Activated CD4-positive, CD25-positive, alpha-beta regulatory T cell treated with anti-CD3 and anti-CD28 coated beads, Interleukin-2, amount 50 U/mL, for 16 hours (primary cell): ENCODE data around the gene B4GALNT3.

Source experiments
- DNase-seq: peaks from one replicate; pipeline ENCODE4 v3.0.0-alpha.2; 2020; ENCODE audit warnings: low read depth, low spot score

Gene B4GALNT3

DNA sequence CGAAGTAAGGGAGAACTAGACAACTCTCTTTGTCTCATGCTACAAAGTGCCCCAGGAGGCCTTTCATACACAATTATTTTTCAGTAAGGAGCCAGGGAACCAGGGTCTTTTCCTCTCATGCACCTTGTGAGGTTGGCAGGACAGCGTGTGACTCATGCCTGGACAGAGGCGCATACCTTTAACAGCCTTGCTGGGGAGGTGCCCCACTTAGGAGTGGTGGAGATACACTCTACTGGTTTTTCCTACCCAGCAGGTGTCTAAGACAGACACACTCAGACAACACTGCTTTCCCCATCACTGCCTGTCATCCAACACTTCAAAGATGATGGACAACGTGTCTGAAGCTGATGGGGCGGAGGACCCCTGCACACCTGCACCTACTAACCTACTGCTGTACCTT lies 49.1 kb downstream of the B4GALNT3 start:
- no peak for DNase-seq

DNA sequence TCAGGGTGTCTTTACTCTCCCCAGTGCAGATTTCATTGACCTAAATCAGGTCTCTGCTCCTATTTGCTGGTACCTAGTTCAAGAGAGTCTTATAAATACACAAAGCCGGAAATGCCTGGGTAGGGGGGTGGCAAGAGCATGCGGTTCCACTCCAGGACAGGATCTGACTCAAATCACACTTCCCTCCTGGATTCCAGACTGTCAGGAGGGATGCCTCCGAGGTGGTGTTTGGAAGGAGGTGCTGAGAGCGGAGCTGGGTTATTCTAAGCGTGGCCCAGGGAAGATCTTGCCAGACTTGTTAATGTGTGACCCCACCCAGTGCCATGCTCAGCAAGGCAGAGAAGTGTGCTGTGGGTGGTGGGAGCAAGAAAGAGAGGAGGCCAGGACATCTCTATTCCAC lies 49.8 kb downstream of the B4GALNT3 start:
- DNase-seq = no peak

DNA sequence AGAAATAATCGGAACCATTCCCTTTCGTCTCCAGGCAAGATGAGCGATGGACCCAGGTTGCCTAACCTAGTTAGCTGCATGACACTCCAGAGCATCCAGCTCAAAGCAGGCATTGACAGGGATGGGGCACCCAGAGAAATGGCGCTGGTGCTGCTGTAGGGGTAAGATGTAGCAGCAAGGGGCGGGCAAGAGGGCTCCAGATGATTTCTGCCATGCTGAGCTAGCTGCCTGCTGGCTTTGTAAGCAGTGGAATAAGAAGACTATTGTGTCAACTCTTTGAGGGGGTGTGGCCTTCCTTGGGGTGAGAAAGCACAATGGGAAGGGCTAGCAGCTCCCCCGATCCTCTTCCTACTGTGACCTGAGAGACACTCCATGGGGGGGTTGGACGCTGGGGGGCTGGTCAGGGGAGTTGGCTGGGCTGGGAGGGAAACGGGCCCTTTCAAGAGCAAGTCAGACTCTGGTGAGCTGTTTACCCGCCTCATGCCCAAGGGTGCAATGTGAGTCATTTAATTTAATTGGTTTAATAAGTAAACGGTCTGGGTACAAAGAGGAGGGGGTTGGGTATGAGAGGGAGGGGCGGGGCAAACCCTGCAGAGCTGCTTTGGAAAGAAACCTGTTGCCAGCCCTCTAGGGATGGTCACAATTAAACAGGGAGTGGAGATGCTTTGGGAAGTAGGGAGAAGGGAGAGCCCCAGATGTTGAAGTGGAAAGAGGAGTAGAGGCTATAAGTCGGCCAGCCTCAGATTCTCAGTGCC lies 50.5 kb downstream of the B4GALNT3 start:
- DNase-seq = no peak

DNA sequence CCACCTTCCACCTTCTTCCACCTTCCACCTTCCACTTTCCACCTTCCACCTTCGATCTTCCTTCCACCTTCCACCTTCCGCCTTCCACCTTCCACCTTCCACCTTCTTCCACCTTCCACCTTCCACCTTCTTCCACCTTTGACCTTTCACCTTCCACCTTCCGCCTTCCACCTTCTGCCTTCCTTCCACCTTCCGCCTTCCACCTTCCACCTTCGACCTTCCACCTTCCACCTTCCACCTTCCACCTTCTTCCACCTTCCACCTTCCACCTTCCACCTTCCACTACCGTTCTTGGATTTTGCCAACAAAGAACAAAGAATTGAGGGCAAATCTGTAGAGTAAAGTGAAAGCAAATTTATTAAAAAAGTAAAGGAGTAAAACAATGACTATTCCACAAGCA lies 53.2 kb downstream of the B4GALNT3 start:
- no peak for DNase-seq

DNA sequence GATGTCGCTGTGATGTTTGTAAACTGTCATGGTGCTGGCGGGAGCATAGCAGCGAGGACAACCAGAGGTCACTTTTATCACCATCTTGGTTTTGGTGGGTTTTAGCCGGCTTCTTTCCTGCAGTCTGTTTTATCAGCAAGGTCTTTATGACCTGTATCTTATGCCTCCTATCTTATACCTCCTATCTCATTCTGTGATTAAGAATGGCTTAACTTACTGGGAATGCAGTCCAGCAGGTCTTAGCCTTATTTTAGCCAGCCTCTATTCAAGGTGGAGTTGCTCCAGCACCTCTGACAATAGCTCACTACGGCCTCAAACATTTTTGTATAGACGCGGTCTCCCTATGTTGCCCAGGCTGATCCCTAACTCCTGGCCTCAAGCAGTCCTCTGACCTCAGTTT lies 53.7 kb downstream of the B4GALNT3 start:
- no peak for DNase-seq

DNA sequence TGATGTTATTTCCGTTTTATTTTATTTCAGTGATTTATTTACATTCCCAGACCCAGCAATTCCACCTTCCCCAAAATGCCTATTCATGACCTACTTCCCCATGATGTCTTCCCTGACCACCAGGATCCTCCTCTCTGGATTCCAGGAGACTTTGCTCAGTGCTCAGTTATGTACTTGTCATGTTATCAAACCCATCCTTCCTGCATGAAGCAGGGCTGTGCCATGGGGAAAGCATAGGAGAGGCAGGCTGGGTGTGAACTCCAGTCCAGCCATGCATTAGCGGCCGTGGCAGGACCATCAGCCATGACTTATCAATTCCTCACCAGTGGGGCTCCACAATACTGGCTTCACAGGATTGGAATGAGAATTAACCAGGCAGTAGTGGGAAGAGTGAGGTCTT lies 57.8 kb downstream of the B4GALNT3 start:
- no peak for DNase-seq

DNA sequence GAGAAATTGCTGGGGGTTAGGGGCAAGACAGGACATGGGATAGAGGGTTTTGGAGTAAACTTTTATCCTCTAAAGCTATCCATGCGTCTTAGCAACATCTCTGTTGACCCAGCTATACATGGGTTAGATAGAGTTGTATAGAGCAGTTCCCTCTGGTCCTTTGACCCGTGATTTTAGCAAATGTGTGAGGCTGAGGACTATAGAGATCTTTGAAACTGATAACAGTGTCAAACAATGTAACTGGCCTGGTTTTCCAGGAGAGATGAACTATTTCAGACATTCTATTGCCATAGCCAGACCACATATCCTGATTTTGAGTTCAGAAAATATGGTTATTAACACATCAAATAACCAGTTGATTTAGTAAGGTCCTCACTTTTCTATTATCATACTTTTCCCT lies 60.4 kb downstream of the B4GALNT3 start:
- no peak for DNase-seq

DNA sequence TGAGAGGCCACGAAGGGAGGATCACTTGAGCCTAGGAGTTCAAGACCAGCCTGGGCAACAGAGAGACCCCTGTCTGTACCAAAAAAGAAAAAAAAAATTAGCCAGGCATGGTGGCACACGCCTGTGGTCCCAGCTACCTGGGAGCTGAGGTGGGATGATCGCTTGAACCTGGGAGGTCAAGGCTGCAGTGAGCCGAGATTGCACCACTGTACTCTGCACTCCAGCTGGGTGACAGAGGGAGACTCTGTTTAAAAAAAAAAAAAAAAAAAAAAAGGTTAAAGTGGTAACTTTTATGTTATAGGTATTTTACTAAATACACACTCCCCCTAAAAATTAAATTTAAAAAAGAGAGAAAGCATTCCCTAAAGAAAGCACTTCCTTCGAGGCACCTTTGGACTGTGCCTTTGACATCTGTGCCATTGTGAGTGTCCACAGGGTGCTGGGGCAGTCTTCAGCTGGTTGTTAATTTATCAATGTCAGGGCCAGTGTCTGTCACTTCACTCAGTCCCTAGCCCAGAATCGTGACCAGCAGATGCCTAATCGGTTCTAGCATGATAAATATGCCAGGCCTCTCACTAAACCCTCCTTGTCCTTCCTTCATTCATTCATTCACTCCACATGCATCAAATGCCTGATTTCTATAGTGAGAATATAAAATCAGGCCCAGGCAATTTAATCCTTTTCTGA lies 63.1 kb downstream of the B4GALNT3 start:
- DNase-seq = no peak

DNA sequence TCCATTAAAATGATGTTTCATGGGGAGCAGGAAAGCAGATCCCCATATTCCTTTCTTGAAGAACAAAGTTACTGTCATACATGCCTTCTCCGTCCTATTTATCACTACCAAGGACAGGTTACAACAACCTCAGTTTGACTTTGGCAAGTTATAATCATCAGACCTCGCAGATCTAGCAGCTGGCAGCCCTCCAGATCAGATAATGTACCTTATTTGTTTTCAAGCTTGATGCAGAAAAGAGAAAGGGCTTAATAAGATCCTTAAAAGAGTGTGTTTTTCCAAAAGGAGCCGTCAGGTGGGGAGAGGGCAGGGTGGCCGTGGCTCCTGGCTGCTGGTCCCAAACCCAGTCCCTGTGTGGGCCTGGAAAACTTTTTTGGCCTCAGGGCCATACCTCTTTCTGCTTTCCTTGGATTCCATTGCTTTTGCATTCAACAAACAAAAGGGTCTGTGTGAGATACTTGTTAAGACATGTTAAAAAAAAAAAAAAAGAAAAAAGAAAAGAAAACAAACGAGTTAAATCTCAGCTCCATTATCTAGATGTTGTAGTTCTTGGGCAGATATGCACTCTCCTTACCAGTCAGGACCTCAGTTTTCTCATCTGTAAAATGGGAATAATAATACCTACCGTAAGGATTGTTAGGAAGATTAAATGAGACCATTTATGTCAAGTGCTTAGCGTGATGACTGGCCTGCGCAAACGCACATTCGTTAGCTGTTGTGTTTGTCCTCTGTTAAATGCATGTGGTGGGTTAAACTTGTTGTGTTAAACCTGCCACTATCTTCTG lies 64.6 kb downstream of the B4GALNT3 start:
- no peak for DNase-seq

DNA sequence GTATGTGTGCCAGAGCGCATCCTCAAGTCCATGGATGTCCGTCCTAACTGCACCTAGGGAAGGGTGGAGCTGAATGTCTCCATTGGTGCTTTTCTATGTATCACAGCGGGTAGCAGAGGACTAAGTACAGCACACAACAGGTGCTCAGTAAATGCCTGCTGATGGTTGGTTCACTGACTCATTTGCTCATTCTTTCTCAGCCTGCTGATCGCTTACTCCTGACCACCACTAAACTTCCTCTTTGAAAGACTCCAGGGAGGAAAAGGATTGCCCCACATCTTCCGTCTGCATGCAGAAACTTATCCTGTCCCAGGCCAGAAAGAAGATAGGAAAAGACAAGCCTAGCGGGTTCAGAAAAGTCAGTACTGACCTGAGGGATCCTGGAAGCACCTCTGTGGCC lies 66.3 kb downstream of the B4GALNT3 start:
- DNase-seq = no peak

DNA sequence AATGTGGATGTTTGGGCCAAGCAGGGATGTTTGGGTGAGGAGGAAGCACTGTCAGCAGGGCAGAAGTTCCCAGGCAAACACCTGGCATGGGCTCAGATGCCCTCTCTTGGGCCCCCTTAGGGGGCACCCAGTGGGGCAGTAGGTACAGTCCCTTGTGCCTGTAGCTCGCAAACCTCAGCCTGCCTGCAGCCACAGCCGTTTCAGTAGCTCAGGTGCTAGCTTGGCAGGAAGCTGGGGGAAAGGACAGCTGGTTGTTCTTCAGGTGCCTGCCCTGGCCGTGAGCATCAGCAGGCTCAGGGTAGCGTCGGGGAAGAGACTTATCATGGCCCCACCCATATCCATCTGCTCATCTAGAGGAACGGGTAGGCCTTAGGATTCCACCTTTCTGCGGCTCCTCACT lies 67.5 kb downstream of the B4GALNT3 start:
- DNase-seq = no peak

DNA sequence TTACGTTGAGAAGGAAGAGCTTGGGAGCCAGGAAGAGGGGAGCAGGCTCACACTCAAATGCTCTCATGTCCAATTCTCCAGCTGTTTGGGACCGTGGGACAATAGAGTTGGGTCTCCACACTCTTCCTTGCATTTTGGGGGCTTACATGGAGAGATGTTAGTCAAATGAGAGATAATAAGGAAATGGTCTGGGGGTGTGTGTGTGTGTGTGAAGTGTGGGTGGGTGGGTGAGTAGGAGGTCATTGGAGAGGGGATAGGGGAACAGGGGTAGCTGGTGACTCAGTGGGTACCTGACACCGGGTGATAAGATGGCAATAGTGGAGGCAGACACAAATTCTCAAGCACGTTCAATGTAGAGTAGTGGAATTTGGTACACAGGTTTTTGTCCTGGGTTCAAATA lies 68.0 kb downstream of the B4GALNT3 start:
- DNase-seq = no peak

DNA sequence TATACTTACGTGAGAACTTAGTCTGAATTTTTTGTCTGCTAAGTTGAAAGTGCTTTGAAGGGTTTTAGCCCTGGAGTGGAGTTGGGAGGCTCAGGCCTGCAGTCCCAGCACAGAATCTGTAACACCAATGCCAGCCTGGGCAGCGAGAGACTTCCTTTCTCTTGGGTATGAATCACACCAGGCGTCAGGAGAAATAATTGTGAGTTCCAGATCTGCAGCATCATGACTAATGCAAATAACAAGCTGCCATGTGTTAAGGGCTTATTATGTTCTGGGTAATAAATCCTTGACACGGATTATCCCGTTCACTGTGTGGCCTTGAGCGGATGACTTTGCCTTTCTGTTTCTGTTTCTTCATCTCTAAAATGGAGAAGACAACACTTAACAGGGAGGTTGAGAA lies 70.6 kb downstream of the B4GALNT3 start:
- no peak for DNase-seq

DNA sequence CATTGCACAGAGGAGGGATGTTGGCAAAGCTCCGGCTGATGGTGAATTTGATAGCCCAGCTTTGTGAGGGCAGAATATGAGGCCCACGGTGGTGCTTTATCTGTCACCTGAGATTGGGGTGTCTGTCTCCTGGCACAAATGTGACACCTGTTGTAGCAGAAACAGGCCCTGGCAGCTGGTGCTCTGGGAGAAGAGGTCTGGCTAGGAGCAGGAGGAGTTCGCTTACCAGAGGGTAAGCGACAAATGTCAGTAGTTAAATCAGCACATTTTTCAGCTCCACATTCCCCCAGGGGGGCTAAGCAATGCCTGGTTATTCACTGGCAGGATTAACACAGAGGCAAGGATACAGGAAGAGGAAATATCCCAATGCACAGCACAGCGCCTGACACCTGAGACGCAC lies 71.1 kb downstream of the B4GALNT3 start:
- no peak for DNase-seq

DNA sequence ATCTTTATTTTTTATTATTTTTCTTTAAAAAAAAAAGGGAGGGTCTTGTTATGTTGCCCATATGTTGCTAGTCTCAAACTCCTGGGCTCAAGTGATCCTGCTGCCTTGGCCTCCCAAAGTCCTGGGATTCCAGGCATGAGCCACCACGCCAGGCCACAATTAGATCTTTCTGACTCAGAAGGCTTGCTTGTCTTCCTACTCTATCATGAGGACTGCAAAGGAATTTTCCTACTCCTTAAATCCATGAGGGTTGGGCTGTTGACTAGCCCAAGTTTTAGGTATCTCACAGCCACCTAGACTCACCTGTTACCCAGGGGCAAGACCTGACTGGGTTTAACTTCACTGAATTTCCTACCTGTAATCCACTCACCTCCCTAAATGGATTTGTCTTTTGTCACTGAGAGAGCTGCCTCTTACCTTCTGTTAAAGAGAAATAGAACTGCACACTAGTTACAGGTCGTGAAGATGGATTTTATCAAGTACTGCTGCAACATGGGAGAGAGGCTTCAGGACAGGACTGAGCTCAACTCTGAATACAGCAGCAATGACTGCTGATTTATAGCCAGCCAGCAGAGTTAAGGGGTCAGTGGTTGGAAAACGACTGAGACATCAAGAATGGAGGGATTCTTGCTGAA lies 72.3 kb downstream of the B4GALNT3 start:
- no peak for DNase-seq

DNA sequence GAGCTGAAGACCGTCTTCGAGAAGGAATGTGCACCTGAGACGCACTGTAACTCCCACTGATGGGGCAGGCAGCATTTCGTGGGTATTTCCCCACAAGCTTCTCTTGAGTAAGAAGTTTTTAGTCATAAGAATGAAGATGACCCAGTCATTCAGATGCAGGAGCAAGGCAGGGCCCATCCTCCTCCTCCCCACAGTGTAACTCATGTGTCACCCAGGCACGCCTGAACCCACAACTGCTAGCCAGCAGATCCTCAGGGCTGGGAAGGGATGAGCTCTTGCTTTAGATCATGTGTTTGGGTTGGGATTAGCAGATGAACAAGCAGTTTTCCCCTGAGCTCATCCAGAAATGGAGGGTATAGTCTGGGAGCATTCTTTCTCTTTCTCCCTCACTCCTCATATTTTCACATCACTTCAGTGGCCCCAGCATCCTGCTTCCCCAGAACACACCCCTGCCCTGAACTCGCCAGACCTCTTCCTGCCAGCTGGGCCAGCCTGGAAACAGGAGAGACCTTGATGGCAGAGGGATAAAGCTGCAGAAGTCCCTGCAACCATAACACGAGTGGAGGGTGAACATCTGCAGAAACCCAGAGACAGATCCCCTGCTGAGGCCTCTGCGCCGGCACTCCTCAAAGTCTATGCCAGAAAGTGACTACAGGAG lies 73.3 kb downstream of the B4GALNT3 start:
- no peak for DNase-seq

DNA sequence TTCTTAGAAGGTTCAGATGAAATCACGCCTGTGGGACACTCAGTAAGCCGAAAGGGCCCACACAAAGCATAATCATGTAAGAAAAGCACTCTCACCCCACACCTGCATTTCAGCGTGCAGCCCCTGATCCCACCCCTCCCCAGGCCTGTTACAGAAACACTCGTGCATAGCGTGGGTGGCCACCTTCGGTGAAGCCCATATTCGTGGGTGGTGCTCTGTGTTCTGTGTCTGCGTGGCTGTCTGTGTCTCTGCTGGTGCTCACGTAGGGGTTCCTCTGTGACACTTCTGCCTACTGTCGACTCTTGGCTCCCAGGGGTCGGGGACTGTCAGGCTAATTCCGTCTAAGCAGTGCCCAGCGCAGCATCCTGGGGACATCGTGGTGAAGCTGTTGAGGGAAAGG lies 74.0 kb downstream of the B4GALNT3 start:
- no peak for DNase-seq

DNA sequence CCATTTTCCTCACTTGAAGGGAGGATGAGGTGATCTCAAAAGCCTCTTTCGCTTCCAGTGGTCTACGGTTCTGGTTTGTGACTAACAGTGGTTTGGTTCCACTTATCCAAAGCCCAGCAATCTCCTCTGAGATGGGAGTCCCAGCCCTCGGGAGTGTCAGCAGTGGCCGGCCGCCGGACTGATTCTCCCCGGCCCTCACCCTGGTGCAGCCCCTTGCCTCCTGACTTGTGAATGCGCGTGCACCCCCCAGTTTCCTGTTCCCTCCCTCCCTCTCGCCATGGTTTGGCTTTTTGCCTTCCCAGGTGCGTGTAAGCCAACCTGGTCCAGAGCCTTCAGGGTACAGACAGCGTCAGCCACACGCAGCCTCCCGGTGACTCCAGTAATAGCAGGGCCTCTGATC lies 74.5 kb downstream of the B4GALNT3 start:
- no peak for DNase-seq

DNA sequence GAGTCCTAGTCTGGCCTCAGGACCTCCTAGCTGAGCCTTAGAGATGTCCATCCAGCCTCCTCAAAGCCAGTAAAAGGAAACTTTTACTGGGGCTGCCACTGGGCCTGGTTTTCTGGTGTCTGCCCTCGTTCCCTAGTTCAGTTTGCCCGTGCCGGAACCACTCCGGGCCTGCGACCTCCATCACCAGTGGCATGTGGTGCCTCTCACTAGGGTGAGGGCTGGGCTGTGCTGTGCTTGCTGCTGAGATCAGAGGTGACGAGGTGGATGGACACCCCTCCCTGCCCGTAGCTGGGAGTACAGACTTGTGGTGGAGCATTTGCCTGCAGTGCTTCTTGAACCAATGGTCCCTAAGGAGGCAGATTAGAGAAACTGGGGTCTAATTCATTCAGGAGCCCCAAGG lies 75.7 kb downstream of the B4GALNT3 start:
- no peak for DNase-seq

DNA sequence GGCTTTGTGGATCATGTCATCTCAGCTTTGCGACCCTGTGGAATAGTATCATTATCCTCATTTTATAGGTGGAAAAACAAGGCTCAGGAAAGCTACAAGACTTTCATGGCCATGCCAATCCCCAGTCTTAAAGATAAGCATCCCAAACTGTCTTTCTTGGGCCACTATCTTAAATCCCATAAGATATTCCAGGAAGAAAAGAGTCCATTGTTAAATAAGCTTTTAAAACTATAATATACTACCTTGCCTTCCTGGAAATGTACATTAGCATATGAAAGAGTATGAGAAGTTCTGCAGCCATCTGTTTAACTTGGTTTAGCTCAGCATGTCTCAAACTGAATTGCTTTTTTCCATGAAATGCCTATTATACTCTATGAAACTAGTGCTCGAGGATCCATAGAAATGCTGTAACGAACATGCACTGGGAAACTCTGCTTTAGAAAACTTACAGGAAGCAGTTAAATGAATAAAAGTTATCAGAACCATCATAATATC lies 77.1 kb downstream of the B4GALNT3 start:
- no peak for DNase-seq

DNA sequence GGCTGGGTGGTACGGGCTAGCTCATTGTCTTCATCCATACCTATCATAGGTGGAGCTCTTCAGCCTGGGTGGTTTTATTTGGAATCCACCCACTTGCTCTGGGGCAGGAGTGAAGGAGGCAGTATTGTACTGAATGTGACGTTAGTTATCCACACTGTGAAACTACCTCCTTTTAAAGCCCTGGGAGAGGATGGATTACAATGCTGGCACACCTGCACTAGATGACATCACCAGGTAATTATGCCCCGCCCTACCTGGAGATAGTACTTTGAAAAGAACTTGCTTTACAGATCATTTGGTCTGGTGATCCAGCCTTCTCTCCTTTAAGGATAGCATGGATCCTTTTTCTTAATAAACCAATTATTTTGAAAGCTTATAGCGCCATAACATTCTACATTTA lies 78.0 kb downstream of the B4GALNT3 start:
- DNase-seq = no peak
